HG02642 (cell line): ENCODE data around the gene BHLHE41.
A peak's percentile ranks its signal among the peaks of the same experiment; 100 is the strongest.

Experiments
- ATAC-seq: cut with Tn5 transposase; IDR thresholded peaks from one replicate; pipeline ENCODE4 v1.9.1; 2021; ENCODE audit warnings: mild to moderate bottlenecking; ENCODE audit not compliant: unreplicated experiment, poor library complexity

BHLHE41 gene

GRCh38 chr12:26135010-26135420, 10.2 kb upstream of the BHLHE41 start:
- ATAC-seq, result no peak

GRCh38 chr12:26134540-26134939, 9.7 kb upstream of the BHLHE41 start:
- no peak for ATAC-seq

GRCh38 chr12:26133521-26133920, 8.7 kb upstream of the BHLHE41 start:
- ATAC-seq, result no peak

GRCh38 chr12:26132866-26133265, 8.0 kb upstream of the BHLHE41 start:
- no peak for ATAC-seq

- no peak for ATAC-seq
Measured at GRCh38 chr12:26131936-26132335, 7.1 kb upstream of the BHLHE41 start.

- ATAC-seq, result no peak
Measured at GRCh38 chr12:26130728-26131127, 5.9 kb upstream of the BHLHE41 start.

- ATAC-seq, result no peak
Measured at GRCh38 chr12:26128168-26128567, 3.3 kb upstream of the BHLHE41 start.

- no peak for ATAC-seq
Measured at GRCh38 chr12:26127404-26127803, 2.6 kb upstream of the BHLHE41 start.

- peak; percentile 43 for ATAC-seq
Measured at GRCh38 chr12:26126340-26127284, 1.8 kb upstream of the BHLHE41 start.

- ATAC-seq, result peak; percentile 38
Measured at GRCh38 chr12:26125400-26126339, 833 bp upstream of the BHLHE41 start.

GRCh38 chr12:26123482-26123980, 1.3 kb downstream of the BHLHE41 start:
- no peak for ATAC-seq

GRCh38 chr12:26122681-26123481, 2.0 kb downstream of the BHLHE41 start:
- peak; percentile 25 for ATAC-seq

- ATAC-seq, result peak; percentile 31
Measured at GRCh38 chr12:26122061-26122680, 2.7 kb downstream of the BHLHE41 start.

- ATAC-seq, result no peak
Measured at GRCh38 chr12:26121323-26122060, 3.3 kb downstream of the BHLHE41 start.

GRCh38 chr12:26120561-26121274, 4.1 kb downstream of the BHLHE41 start:
- no peak for ATAC-seq

- no peak for ATAC-seq
Measured at GRCh38 chr12:26119391-26119989, 5.3 kb downstream of the BHLHE41 start.

- ATAC-seq, result no peak
Measured at GRCh38 chr12:26118308-26118707, 6.5 kb downstream of the BHLHE41 start.
